Heart right ventricle (tissue), 16 donors: ENCODE data around the gene PRPF19. TPM values are rescaled to one million over a fixed set of nuclear protein-coding genes. Genes with fewer than 3 reads are reported as not detected.
A peak's percentile ranks its signal among the peaks of the same experiment; 100 is the strongest.
"Not testable (repeated sequence)": the region's sequence is repeated elsewhere in the genome, so short reads cannot be mapped to it uniquely, and the experiment has no call there.

Source experiments
- ATAC-seq, 8 donors: fragments of 200-7000 bp; cut with Tn5 transposase; one replicate each; pipeline ENCODE4 v1.9.1; 2020; ENCODE audit warnings: mild to moderate bottlenecking in 8 of 8, moderate library complexity in 8 of 8, moderate number of reproducible peaks in 1 of 8
- DNase-seq, 2 donors: peaks; one replicate each; pipeline ENCODE4 v3.0.0-alpha.2; 2020
- H3K27ac ChIP-seq, 10 donors: fragments of 200-600 bp; sonication (generic) in 2 of 10; one replicate each; pipeline versions ENCODE4 v1.5.0 to v1.8.0; 2020 to 2022; ENCODE audit warnings: mild to moderate bottlenecking in 3 of 10
- H3K27me3 ChIP-seq, 7 donors: fragments of 200-600 bp; one replicate each; pipeline ENCODE4 v1.8.0; 2021 to 2022; ENCODE audit warnings: mild to moderate bottlenecking in 2 of 7
- H3K36me3 ChIP-seq, 9 donors: fragments of 200-600 bp; sonication (generic) in 1 of 9; one replicate each; pipeline versions ENCODE4 v1.5.0 to v1.8.0; 2020 to 2022; ENCODE audit warnings: mild to moderate bottlenecking in 2 of 9
- H3K4me1 ChIP-seq, 9 donors: fragments of 200-600 bp; sonication (generic) in 1 of 9; one replicate each; pipeline versions ENCODE4 v1.5.0 to v1.8.0; 2020 to 2022; ENCODE audit warnings: mild to moderate bottlenecking in 4 of 9
- H3K4me3 ChIP-seq, 10 donors: fragments of 200-600 bp; sonication (generic) in 2 of 10; one replicate each; pipeline versions ENCODE4 v1.5.0 to v1.8.0; 2020 to 2022; ENCODE audit warnings: mild to moderate bottlenecking in 7 of 10, moderate library complexity in 2 of 10
- H3K9me3 ChIP-seq, 11 donors: fragments of 200-600 bp in 10 of 11; sonication (generic) in 2 of 11; one replicate each; pipeline versions ENCODE4 v1.5.0 to v1.8.0; 2013 to 2022; ENCODE audit warnings: mild to moderate bottlenecking in 2 of 11, control low read depth in 1 of 11, moderate library complexity in 1 of 11
- WGBS, 2 donors: extraction: QIAGEN DNeasy Blood & Tissue Kit; methylation state at CpG; one replicate each; pipeline ENCODE4 v1.1.7; 2013; ENCODE audit warnings: inconsistent platforms in 1 of 2; 5-methylcytosine and 5-hydroxymethylcytosine counted together
- intact Hi-C, 10 donors: fragments of 100-400 bp; cut with DNase I; formaldehyde crosslinking; loops; one replicate each; pipeline versions ENCODE4 v1.11.1 to v1.14.2; 2022
- polyA plus RNA-seq, 2 donors: library from polyadenylated mRNA; stranded (reverse); fragments of 200-250 nt; gene quantifications; one replicate each; pipeline ENCODE4 v1.2.3, GENCODE V29; 2013
- total RNA-seq, 10 donors: library from RNA; stranded (reverse); fragmentation: NEBNext Ultra II Directional in 3 of 10; extraction: Animal tissue kit (Norgen Biotek cat#: 25700) in 3 of 10; gene quantifications; one replicate each; pipeline versions ENCODE4 v1.2.1 to v1.2.4, GENCODE V29; 2021 to 2023
- TF ChIP-seq, protein P1 (sequence below), 9 donors: fragments of 200-600 bp; sonication (generic) in 2 of 9; IDR thresholded peaks; one replicate each; pipeline versions ENCODE4 v1.5.0 to v1.8.0; 2021 to 2022; ENCODE audit warnings: antibody characterized with exemption in 9 of 9, mild to moderate bottlenecking in 5 of 9, moderate library complexity in 1 of 9
- donor health status: Arrhythmogenic right ventricular cardiomyopathy.
- donor health status: ischemic (EF 13 %, LVEDD 7.1; RV severe dilation, severe dysfunction).
- donor health status: healthy with polysubstance abuse.
- donor health status: DM: no; HTN: yes; CAD: no.
- donor health status: DM: no; HTN: no; CAD: no.
- donor health status: ischemic (EF 25% LVEDD 6.9; RV normal size, moderate dysfunction).
- donor health status: ischemic (EF 25% LVEDD 5.7; RV mildly dilated, moderate dysfunction).
- donor health status: healthy.
- donor health status: DM: yes; HTN: yes; CAD: no.
- donor health status: Ischemic cardiomyopathy.
- donor health status: ischemic (EF 35%, LVEDD 5.7; RV mildly dilated, moderate dysfunction).
- donor health status: nonischemic (EF 11% LVEDD 7.7; RV severe dilation, severe dysfunction).
- donor health status: DM: yes; HTN: yes; CAD: no.
- donor health status: PGD.
- donor health status: ischemic (EF 29% LVEDD 5.4; RV normal size, mild dysfunction).
- donor health status: nonischemic (EF 23%, LVEDD 6.1; RV moderate dilation, normal function).

Gene PRPF19
- total and polyA plus RNA-seq, 12 donors, result 32.0 to 53.0 (median 40.1) TPM

DNA sequence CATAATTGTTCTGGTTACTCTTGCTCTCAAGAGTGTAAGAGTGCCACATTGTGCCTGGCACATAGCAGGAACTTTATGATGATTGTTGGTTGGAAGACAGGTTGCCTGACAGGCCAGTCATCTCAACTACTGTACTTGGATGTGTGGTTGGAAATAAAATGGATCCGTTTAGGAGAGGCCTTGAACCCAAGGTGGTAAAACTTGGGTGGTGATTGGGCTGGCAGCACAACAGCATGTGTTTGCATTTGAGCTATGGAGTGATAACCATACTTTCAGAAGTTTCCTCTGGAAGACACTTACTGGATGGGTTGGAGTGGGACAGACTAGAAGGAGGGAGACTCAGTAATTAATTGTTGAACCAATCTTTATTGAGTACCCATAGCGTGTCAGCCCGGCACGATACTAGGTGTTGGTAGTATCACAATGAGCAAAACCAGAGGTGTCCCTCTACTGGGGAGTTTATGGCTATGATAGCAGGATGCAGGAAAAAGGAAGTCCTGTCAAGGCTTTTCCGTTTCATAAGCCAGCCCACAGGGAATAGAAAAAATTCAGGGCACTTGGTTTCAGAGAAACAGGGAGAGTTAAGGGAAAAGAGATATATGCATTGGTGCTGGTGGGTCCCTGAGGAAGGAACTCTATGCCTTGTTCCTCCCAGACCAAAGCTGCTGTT is 4.5 kb upstream of the PRPF19 start:
- Histone ChIP-seq H3K9me3 (no peaks in the 10 kb centered on the region), H3K36me3 (no peaks in the 10 kb centered on the region), H3K27me3 (no peaks in the 10 kb centered on the region), H3K27ac (peak overlapping the region in 8 of 10 donors; percentile 14 to 94 (median 50)), H3K4me3 (no peak overlapping the region), H3K4me1 (peaks cover 5 to 60% (median 41%) of the 10 kb centered on the region in 9 donors)
- DNase-seq, result no peak
- WGBS, 2 donors, result 48 to 51% methylated on average over 5 of the region's 5 CpGs
- intact Hi-C loops, result loop anchor here in 3 of 10 donors (10.0 kb wide), 2 partner anchors 214 to 224 kb away; no protein-coding TSS in a partner anchor
- TF ChIP-seq, protein P1, sequence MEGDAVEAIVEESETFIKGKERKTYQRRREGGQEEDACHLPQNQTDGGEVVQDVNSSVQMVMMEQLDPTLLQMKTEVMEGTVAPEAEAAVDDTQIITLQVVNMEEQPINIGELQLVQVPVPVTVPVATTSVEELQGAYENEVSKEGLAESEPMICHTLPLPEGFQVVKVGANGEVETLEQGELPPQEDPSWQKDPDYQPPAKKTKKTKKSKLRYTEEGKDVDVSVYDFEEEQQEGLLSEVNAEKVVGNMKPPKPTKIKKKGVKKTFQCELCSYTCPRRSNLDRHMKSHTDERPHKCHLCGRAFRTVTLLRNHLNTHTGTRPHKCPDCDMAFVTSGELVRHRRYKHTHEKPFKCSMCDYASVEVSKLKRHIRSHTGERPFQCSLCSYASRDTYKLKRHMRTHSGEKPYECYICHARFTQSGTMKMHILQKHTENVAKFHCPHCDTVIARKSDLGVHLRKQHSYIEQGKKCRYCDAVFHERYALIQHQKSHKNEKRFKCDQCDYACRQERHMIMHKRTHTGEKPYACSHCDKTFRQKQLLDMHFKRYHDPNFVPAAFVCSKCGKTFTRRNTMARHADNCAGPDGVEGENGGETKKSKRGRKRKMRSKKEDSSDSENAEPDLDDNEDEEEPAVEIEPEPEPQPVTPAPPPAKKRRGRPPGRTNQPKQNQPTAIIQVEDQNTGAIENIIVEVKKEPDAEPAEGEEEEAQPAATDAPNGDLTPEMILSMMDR (IDR thresholded peaks at IDR 0.05), result peak in 6 of 9 donors; percentile 20 to 44 (median 22)
- ATAC-seq, result no peak

DNA sequence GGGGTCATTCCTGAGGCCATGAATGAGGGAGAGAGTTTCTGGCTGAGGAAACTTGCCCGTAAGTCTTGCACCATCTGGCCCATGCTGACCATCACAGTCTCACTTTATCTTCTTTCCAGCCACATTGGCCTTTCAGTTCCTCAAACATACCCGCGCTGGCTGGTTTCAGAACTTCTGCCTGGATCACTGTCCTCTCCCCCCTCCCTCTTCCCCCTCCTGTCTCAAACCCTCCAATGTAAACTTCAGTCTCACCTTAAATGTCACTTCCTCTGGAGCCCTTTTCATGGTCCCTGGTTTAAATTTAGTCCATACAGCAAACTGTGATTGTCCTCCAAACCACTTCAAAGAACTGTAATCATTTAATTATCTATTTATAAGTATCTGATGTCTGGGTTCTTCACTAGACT is 3.9 kb upstream of the PRPF19 start:
- H3K4me1 ChIP-seq, result peaks cover 7 to 60% (median 40%) of the 10 kb centered on the region in 9 donors
- ATAC-seq, result no peak
- no peak for DNase-seq
- no peaks in the 10 kb centered on the region for H3K9me3 ChIP-seq
- no peaks in the 10 kb centered on the region for H3K36me3 ChIP-seq
- WGBS, 2 donors, result 75 to 89% methylated on average over 3 of the region's 3 CpGs
- intact Hi-C loops, result loop anchor here in 3 of 10 donors (10.0 kb wide), 2 partner anchors 215 to 225 kb away; no protein-coding TSS in a partner anchor
- H3K4me3 ChIP-seq, result no peak overlapping the region
- peak overlapping the region in 7 of 10 donors; percentile 14 to 94 (median 55) for H3K27ac ChIP-seq
- TF ChIP-seq, protein P1 (IDR thresholded peaks at IDR 0.05), result no peak
- no peaks in the 10 kb centered on the region for H3K27me3 ChIP-seq

DNA sequence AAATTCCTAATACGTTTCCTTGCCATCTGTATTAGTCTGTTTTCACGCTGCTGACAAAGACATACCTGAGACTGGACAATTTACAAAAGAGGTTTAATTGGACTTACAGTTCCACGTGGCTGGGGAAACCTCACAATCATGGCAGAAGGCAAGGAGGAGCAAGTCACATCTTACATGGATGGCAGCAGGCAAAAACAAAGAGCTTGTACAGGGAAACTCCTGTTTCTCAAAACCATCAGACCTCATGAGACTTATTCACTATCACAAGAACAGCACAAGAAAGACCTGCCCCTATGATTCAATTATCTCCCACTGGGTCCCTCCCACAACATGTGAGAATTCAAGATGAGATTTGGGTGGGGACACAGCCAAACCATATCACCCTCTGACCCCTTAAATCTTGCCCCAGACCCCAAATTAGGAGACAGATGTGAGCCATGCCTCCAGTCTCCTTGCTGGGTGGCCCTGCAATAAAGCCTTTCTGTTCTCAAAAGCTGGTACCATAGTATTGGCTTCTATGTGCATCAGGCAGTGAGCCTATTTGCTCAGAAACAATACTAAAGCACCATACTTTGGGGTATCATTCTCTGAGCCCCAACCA is 3.4 kb upstream of the PRPF19 start:
- DNase-seq, H3K9me3 ChIP-seq, H3K4me3 ChIP-seq, H3K27me3 ChIP-seq, ATAC-seq, H3K36me3 ChIP-seq: not testable (repeated sequence)
- intact Hi-C loops, result loop anchor here in 3 of 10 donors (5.0 to 10.0 kb wide), 3 partner anchors 43 to 225 kb away; partner anchors contain the start of gene SLC15A3 (in 1 of the 3)
- WGBS, 2 donors, result 53 to 74% methylated on average over 3 of the region's 3 CpGs
- Histone ChIP-seq H3K27ac (peak overlapping the region in 2 of 10 donors; percentile 63 to 74), H3K4me1 (peaks cover 10 to 60% (median 40%) of the 10 kb centered on the region in 9 donors)

DNA sequence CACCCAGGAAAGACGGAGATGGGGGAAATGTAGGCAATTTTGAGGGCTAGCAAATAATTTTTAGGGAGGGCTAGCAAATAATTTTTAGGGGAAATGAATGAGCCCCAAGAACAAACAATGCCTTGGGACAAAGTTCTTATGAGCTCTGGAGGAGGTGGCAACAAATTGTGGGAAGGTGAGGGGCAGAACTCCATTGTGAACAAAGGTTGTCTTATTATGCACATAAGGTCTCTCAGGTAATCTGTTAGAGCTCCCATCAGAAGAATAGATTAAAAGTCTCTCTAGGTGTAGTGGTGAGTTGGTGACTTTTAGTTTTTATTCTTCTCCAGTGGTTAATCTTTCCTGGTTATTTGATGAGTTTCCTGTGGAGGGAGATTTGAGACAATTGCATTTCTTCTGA is 2.4 kb upstream of the PRPF19 start:
- DNase-seq (no peak), ATAC-seq (no peak)
- Histone ChIP-seq H3K27ac (no peak overlapping the region), H3K4me3 (no peak overlapping the region), H3K27me3 (no peaks in the 10 kb centered on the region), H3K4me1 (peaks cover 10 to 67% (median 47%) of the 10 kb centered on the region in 9 donors), H3K9me3 (no peaks in the 10 kb centered on the region), H3K36me3 (peaks cover 0 to 4% (median 0%) of the 10 kb centered on the region in 9 donors)
- TF ChIP-seq, protein P1 (IDR thresholded peaks at IDR 0.05), result no peak
- intact Hi-C loops, result loop anchor here in 1 of 10 donors (5.0 kb wide), 1 partner anchor 43 kb away; the partner anchor contains the start of gene SLC15A3
- WGBS, 2 donors, result 33 to 55% methylated on average over 1 of the region's 1 CpG
